ENCODE results near the gene PARP6. TPM values are rescaled to one million over a fixed set of nuclear protein-coding genes. Genes with fewer than 3 reads are reported as not detected.

The PARP6 gene
- total and polyA plus RNA-seq, 7 donors: 46.1 to 83.2 (median 63.0) TPM

GRCh38 chr15:72236381-72237003 is 35.9 kb downstream of the PARP6 start:
- H3K9me3 ChIP-seq: no peaks in the 10 kb centered on the region
- no peaks in the 10 kb centered on the region for H3K27me3 ChIP-seq (ENCODE audit: insufficient read depth in 3 of 3, low read length in 2 of 3)
- WGBS, 3 donors: 79 to 86% (median 81%) methylated on average over 2 of the region's 2 CpGs
- H3K27ac ChIP-seq: peak overlapping the region; percentile 69
- peak overlapping the region; percentile 38 for H3K4me3 ChIP-seq
- no peak for TF ChIP-seq CTCF (IDR thresholded peaks at IDR 0.05)
- intact Hi-C loops (cut with DNase I): no loop called here
- H3K36me3 ChIP-seq (ENCODE audit: insufficient read depth in 1 of 2, low read depth in 1 of 2): peaks cover 9 to 33% of the 10 kb centered on the region in 2 donors
- DNase-seq (no peak), ATAC-seq (no peak)
- peaks cover 26% of the 10 kb centered on the region for H3K4me1 ChIP-seq

GRCh38 chr15:72235298-72235697 is 37.1 kb downstream of the PARP6 start:
- intact Hi-C loops (cut with DNase I): no loop called here
- Histone ChIP-seq H3K36me3 (ENCODE audit: insufficient read depth in 1 of 2, low read depth in 1 of 2) (peaks cover 3 to 21% of the 10 kb centered on the region in 2 donors), H3K4me1 (peaks cover 27% of the 10 kb centered on the region)

GRCh38 chr15:72233769-72234168 is 38.6 kb downstream of the PARP6 start:
- H3K9me3 ChIP-seq: no peaks in the 10 kb centered on the region
- peaks cover 0 to 5% of the 10 kb centered on the region in 2 donors for H3K36me3 ChIP-seq (ENCODE audit: insufficient read depth in 1 of 2, low read depth in 1 of 2)
- ATAC-seq (no peak), DNase-seq (no peak)
- H3K4me1 ChIP-seq: peaks cover 28% of the 10 kb centered on the region
- WGBS, 3 donors: 95 to 98% (median 96%) methylated on average over 6 of the region's 6 CpGs
- H3K27me3 ChIP-seq (ENCODE audit: insufficient read depth in 3 of 3, low read length in 2 of 3): no peaks in the 10 kb centered on the region
- H3K4me3 ChIP-seq: no peak overlapping the region
- H3K27ac ChIP-seq: no peak overlapping the region
- TF ChIP-seq CTCF (IDR thresholded peaks at IDR 0.05): no peak
- intact Hi-C loops (cut with DNase I): loop anchor here in 1 of 2 donors (5.0 kb wide), 2 partner anchors 36 to 39 kb away; partner anchors contain the start of genes GRAMD2A and PARP6

More at GRCh38 chr15:72235298-72235697, 37.1 kb downstream of the PARP6 start:
- H3K9me3 ChIP-seq: no peaks in the 10 kb centered on the region
- no peaks in the 10 kb centered on the region for H3K27me3 ChIP-seq (ENCODE audit: insufficient read depth in 3 of 3, low read length in 2 of 3)
- ATAC-seq (no peak), DNase-seq (no peak)
- H3K4me3 ChIP-seq: no peak overlapping the region
- no peak overlapping the region for H3K27ac ChIP-seq
- WGBS, 3 donors: 93 to 96% (median 94%) methylated on average over 4 of the region's 4 CpGs
- no peak for TF ChIP-seq CTCF (IDR thresholded peaks at IDR 0.05)

- no peaks in the 10 kb centered on the region for H3K9me3 ChIP-seq
- H3K4me1 ChIP-seq: peaks cover 36% of the 10 kb centered on the region
- intact Hi-C loops (cut with DNase I): loop anchor here (2.0 to 5.0 kb wide), 4 partner anchors 31 to 41 kb away; partner anchors contain the start of genes PARP6 (in 2 of the 2) and GRAMD2A (in 1 of the 2)
- no peaks in the 10 kb centered on the region for H3K36me3 ChIP-seq (ENCODE audit: insufficient read depth in 1 of 2, low read depth in 1 of 2)
- H3K27ac ChIP-seq: peak overlapping the region; percentile 99
- ATAC-seq: peak; percentile 1 to 26 (median 2)
- TF ChIP-seq CTCF (IDR thresholded peaks at IDR 0.05): no peak
- H3K4me3 ChIP-seq: peak overlapping the region; percentile 99
- WGBS, 3 donors: 4 to 9% (median 7%) methylated on average over 16 of the region's 16 CpGs
- peak; percentile 47 to 56 for DNase-seq
- H3K27me3 ChIP-seq (ENCODE audit: insufficient read depth in 3 of 3, low read length in 2 of 3): no peaks in the 10 kb centered on the region
Measured at GRCh38 chr15:72231833-72232478, 40.4 kb downstream of the PARP6 start.
